Epithelial cell of esophagus (primary cell): Measurements from ENCODE around the gene HDAC7.
A peak's percentile ranks its signal among the peaks of the same experiment; 100 is the strongest.

Source experiments
- DNase-seq: peaks from one replicate; pipeline ENCODE4 v3.0.0; 2010; ENCODE audit warnings: low read depth
- H3K4me3 ChIP-seq: 2 replicates; pipeline ENCODE4 v1.5.1; 2011; ENCODE audit warnings: mild to moderate bottlenecking, low read length, control low read depth
- CTCF ChIP-seq: IDR thresholded peaks from 2 replicates; pipeline ENCODE4 v1.5.1; 2011; ENCODE audit warnings: low read depth, mild to moderate bottlenecking, low read length, control low read depth, inconsistent platforms; ENCODE audit not compliant: insufficient read depth; ENCODE audit errors: missing control alignments

Gene HDAC7

DNA sequence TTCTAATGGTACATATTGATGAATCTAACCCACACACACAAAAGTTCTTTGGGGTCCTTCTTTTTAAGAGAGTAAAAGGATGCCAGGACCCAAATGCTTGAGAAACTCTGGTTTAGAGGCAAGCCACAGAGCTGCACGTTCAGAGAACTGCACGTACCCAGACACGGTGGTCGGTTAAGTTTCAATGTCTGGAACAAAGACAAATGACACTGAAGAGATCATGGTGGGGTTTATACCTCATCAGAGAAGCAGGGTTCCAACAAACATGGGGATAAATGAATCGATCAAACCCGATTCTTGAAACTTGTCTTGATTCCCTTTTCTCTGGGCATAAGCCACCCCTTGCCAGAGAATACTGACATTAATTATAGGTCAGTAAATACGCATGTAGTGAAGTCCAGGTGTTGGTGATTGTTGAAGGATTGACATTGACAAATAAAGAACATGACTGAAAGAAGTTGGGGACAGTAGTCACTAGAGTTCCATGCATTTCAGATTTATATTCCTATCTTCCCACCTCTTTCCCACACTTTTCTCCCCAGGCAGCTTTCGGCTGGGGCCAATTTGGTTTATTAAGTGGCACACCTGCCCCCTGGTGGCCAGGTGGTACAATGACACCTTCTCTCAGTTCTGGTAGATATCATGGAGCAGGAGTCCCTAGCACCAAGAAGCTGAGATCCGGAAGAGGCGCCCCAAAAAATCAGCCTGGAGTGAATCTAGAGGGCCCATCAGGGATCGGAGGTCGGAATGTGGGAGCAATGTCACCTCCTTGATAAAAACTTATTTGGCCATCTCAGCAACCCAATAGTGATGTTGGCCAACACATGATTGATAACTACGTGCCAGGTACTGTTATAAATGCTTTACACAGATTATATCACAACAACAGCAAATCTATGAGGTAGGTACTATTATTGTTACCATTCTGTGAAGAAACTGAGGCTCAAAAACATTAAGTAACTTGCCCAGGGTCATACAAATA is 17.8 kb upstream of the HDAC7 start:
- peak; percentile 81 for DNase-seq
- peak; percentile 84 for TF ChIP-seq CTCF
- H3K4me3 ChIP-seq = no peak overlapping the region

- peak; percentile 81 for DNase-seq
- no peak for TF ChIP-seq CTCF
- no peak overlapping the region for H3K4me3 ChIP-seq
These were observed 16.1 kb upstream of the HDAC7 start for GRCh38 chr12:47835831-47836155.

GRCh38 chr12:47835006-47835830 is 15.5 kb upstream of the HDAC7 start:
- TF ChIP-seq CTCF = no peak
- no peak overlapping the region for H3K4me3 ChIP-seq
- DNase-seq = no peak

DNA sequence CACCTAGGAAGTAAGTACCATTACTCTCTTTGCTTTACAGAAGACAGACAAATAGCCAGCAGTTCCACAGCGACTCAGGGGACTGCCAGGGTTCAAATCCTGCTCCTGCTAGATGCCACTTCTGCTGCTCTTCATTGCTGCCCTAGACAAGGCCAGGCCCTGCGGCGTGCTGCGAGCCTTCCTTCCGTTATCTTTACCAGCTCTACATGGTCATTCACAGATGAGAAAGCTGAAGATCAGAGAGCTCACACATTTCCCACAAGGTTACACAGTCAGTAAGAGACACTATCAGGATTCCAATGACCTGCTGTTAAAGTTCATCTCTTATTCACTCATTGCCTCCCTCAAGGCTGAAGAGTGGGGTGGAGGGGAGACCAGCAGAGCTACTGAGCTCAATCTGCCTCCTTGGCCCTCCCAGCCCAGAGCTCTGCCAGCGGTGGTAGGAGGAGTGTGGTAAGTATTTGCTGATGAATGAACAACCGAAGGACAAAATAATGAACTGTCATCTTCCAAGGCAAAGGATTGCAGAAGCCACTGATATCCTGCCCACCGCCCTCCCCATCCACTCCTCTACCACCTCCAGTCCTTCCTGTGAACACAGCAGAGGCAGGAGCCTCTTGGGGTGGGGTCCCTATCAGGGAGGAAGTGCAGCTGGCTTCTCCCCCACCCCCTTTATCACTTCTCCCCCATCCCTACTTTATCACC is 14.6 kb upstream of the HDAC7 start:
- no peak overlapping the region for H3K4me3 ChIP-seq
- no peak for DNase-seq
- TF ChIP-seq CTCF = no peak

DNA sequence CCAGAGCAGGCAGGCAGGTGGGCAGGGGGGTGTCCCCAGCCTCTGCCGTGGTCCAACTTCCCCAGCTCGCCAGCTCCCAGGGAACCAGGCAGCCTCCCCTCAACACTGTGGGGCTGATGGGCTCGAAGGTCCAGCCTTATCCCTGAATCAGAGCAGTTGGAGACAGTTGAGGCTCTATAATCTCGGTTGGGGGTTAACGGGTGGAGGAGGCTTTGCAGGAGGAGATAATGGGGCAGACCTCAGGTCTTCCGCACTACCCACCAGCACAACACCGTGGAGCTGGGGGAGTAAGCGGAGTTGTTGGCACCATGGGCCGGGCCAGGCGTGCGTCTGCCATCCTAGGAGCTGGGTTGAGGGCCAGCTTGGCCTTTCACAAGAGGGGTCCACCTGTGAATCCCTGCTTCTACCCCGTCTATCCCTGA is 13.9 kb upstream of the HDAC7 start:
- TF ChIP-seq CTCF = no peak
- no peak for DNase-seq
- no peak overlapping the region for H3K4me3 ChIP-seq

DNA sequence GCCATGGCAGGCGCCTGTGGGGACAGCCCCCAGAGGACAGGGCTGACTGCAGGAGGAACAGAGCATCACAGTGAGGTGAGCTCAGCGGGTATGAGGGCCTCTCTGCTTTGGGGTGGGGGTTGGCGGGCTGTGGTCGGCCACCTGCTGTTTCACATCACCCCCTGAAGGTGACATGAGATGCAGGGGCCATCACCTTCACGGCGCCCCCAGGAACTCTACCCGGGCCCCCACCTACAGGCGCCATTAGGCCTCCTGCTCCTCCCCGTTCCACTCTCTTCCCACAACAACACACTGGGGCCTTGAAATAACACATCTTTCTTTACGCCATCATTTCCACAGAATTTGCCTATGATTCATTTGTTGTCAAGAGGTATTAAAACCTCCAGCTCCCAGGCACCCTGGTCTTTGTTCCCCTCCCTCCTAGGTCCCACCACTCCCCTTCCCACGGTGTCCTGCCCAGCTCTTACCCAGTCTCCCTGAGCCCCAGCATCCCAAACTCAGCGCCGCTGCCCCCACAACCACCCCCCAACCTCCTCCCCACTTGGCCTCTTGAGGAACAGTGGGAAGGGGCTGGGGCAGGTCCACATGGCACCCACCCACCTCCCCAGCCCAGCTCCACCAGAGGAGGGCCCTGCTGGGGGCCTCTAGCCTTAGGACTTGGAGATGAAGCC is 12.7 kb upstream of the HDAC7 start:
- TF ChIP-seq CTCF = no peak
- no peak overlapping the region for H3K4me3 ChIP-seq
- no peak for DNase-seq
